WTC11 (cell line): Measurements from ENCODE around the gene SNX8. TPM values are rescaled to one million over a fixed set of nuclear protein-coding genes. Genes with fewer than 3 reads are reported as not detected.
A peak's percentile ranks its signal among the peaks of the same experiment; 100 is the strongest.

Experiments
- ATAC-seq: fragments of 200-7000 bp; cut with Tn5 transposase; 2 replicates; pipeline ENCODE4 v1.10.0; 2021; ENCODE audit warnings: mild to moderate bottlenecking, moderate library complexity
- CTCF ChIA-PET: fragments of 300-600 bp; sonication (Branson Sonifier 250); formaldehyde crosslinking; loops from one replicate; lab custom pipeline; 2021; ENCODE audit warnings: antibody characterized with exemption; lab: Charles Lee
- POLR2A ChIA-PET: fragments of 350-600 bp; sonication (Branson Sonifier 250); formaldehyde crosslinking; loops from one replicate; lab custom pipeline; 2021; ENCODE audit warnings: antibody characterized with exemption; lab: Charles Lee
- DNase-seq: peaks from one replicate; pipeline ENCODE4 v3.0.0; 2021; ENCODE audit warnings: low spot score
- H3K27ac Mint-ChIP-seq: 2 replicates; pipeline ENCODE4 v1.8.0; 2021; ENCODE audit warnings: mixed read lengths
- H3K27me3 Mint-ChIP-seq: 2 replicates; pipeline ENCODE4 v1.8.0; 2021; ENCODE audit warnings: low read depth, mild to moderate bottlenecking, moderate library complexity, mixed read lengths
- H3K36me3 Mint-ChIP-seq: 2 replicates; pipeline ENCODE4 v1.8.0; 2021; ENCODE audit warnings: mixed read lengths
- H3K4me1 Mint-ChIP-seq: 2 replicates; pipeline ENCODE4 v1.8.0; 2022; ENCODE audit warnings: mixed read lengths
- H3K4me3 Mint-ChIP-seq: 2 replicates; pipeline ENCODE4 v1.8.0; 2021; ENCODE audit warnings: mild to moderate bottlenecking, moderate library complexity, mixed read lengths
- H3K9me3 Mint-ChIP-seq: 2 replicates; pipeline ENCODE4 v1.8.0; 2021; ENCODE audit warnings: mixed read lengths
- CREM ChIP-seq: sonication (generic); formaldehyde crosslinking; IDR thresholded peaks from 2 replicates; pipeline ENCODE4 v1.8.1; 2022; ENCODE audit warnings: mild to moderate bottlenecking, missing genetic modification reagents, moderate library complexity
- FOXJ3 ChIP-seq: sonication (generic); formaldehyde crosslinking; IDR thresholded peaks from 2 replicates; pipeline ENCODE4 v1.9.0; 2021; ENCODE audit warnings: missing genetic modification reagents, mild to moderate bottlenecking, borderline replicate concordance
- GRHL2 ChIP-seq: fragments of 250-450 bp; sonication (Bioruptor Pico); IDR thresholded peaks from 2 replicates; pipeline ENCODE4 v1.8.0; 2022; ENCODE audit warnings: mild to moderate bottlenecking, moderate library complexity; ENCODE audit not compliant: insufficient replicate concordance, severe bottlenecking
- KAT7 ChIP-seq: sonication (generic); formaldehyde crosslinking; IDR thresholded peaks from 2 replicates; pipeline ENCODE4 v1.8.1; 2023; ENCODE audit warnings: missing genetic modification reagents, mild to moderate bottlenecking, borderline replicate concordance
- MYBL2 ChIP-seq: sonication (generic); formaldehyde crosslinking; IDR thresholded peaks from 2 replicates; pipeline ENCODE4 v1.8.1; 2023; ENCODE audit warnings: mild to moderate bottlenecking, moderate library complexity, missing genetic modification reagents
- NFYB ChIP-seq: sonication (generic); formaldehyde crosslinking; conservative IDR thresholded peaks from 2 replicates; pipeline ENCODE4 v1.8.0; 2022; ENCODE audit warnings: low read depth, missing genetic modification reagents
- NR1H2 ChIP-seq: sonication (generic); formaldehyde crosslinking; IDR thresholded peaks from 2 replicates; pipeline ENCODE4 v1.9.0; 2021; ENCODE audit warnings: mild to moderate bottlenecking, moderate library complexity, missing genetic modification reagents
- RORB ChIP-seq: fragments of 250-450 bp; sonication (Bioruptor Pico); IDR thresholded peaks from 2 replicates; pipeline ENCODE4 v1.9.0; 2021; ENCODE audit warnings: mild to moderate bottlenecking
- SMAD4 ChIP-seq: sonication (generic); formaldehyde crosslinking; IDR thresholded peaks from 2 replicates; pipeline ENCODE4 v1.8.0; 2022; ENCODE audit warnings: mild to moderate bottlenecking, missing genetic modification reagents
- TCF7 ChIP-seq: sonication (generic); formaldehyde crosslinking; IDR thresholded peaks from 2 replicates; pipeline ENCODE4 v1.8.0; 2022; ENCODE audit warnings: mild to moderate bottlenecking, low read depth, missing genetic modification reagents, moderate library complexity
- ZNF219 ChIP-seq: sonication (generic); formaldehyde crosslinking; IDR thresholded peaks from 2 replicates; pipeline ENCODE4 v1.8.0; 2023; ENCODE audit warnings: missing genetic modification reagents, mild to moderate bottlenecking, borderline replicate concordance
- ZNF232 ChIP-seq: sonication (generic); formaldehyde crosslinking; IDR thresholded peaks from 2 replicates; pipeline ENCODE4 v1.8.0; 2022; ENCODE audit warnings: mild to moderate bottlenecking, missing genetic modification reagents
- ZNF317 ChIP-seq: sonication (generic); formaldehyde crosslinking; IDR thresholded peaks from 2 replicates; pipeline ENCODE4 v1.8.1; 2023; ENCODE audit warnings: low read depth, mild to moderate bottlenecking, moderate library complexity, missing genetic modification reagents, borderline replicate concordance
- ZNF416 ChIP-seq: fragments of 250-450 bp; sonication (Bioruptor Pico); IDR thresholded peaks from 2 replicates; pipeline ENCODE4 v1.9.0; 2021; ENCODE audit warnings: mild to moderate bottlenecking, inconsistent platforms
- total RNA-seq: library from RNA; stranded (reverse); gene quantifications from 3 replicates; pipeline ENCODE4 v1.2.3, GENCODE V29; 2021
- TF ChIP-seq, protein P1 (sequence below): sonication (generic); formaldehyde crosslinking; IDR thresholded peaks from 2 replicates; pipeline ENCODE4 v1.8.0; 2022; ENCODE audit warnings: mild to moderate bottlenecking, missing genetic modification reagents
- TF ChIP-seq, protein P2 (sequence below): fragments of 250-450 bp; sonication (Bioruptor Pico); IDR thresholded peaks from 2 replicates; pipeline ENCODE4 v1.9.0; 2021; ENCODE audit warnings: mild to moderate bottlenecking
- TF ChIP-seq, protein P3 (sequence below): sonication (generic); formaldehyde crosslinking; IDR thresholded peaks from 2 replicates; pipeline ENCODE4 v1.8.1; 2023; ENCODE audit warnings: mild to moderate bottlenecking, missing genetic modification reagents
- TF ChIP-seq, protein P4 (sequence below): fragments of 250-450 bp; sonication (Bioruptor Pico); IDR thresholded peaks from 2 replicates; pipeline ENCODE4 v1.8.0; 2021; ENCODE audit warnings: mild to moderate bottlenecking
- TF ChIP-seq, protein P5 (sequence below): fragments of 250-450 bp; sonication (Bioruptor Pico); IDR thresholded peaks from 2 replicates; pipeline ENCODE4 v1.9.0; 2021; ENCODE audit warnings: moderate library complexity, mild to moderate bottlenecking, inconsistent platforms, borderline replicate concordance
- TF ChIP-seq, protein P6 (sequence below): sonication (generic); formaldehyde crosslinking; IDR thresholded peaks from 2 replicates; pipeline ENCODE4 v1.8.0; 2023; ENCODE audit warnings: missing genetic modification reagents, mild to moderate bottlenecking, borderline replicate concordance
- TF ChIP-seq, protein P7 (sequence below): sonication (generic); formaldehyde crosslinking; IDR thresholded peaks from 2 replicates; pipeline ENCODE4 v1.8.1; 2022; ENCODE audit warnings: mild to moderate bottlenecking, moderate library complexity, missing genetic modification reagents

Gene SNX8
- total RNA-seq, 1 experiment from 2014 or later, result 50.8 TPM

DNA sequence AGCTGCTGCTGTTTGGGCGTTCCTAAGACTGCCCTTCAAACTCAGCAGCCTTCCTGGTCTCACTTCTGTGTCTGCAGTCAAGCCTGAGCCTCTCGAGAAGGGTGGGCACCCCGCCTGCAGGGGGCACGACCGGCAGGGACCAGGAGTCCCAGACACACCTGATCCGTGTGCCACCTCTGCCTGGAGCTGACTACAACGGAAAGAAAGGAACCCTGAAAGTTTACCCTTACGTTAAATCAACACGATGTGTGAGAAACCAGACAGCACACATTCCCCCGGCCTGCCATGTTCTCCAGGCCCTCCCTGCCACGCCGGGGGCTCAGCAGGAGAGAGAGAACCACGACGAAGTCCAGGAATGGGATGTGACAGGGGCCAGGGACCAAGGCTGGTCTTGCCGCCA is 86.5 kb downstream of the SNX8 start:
- Mint-ChIP-seq H3K27me3 (no peaks in the 10 kb centered on the region), H3K36me3 (peaks cover 48% of the 10 kb centered on the region), H3K4me1 (peaks cover 4% of the 10 kb centered on the region), H3K4me3 (no peak overlapping the region), H3K9me3 (no peaks in the 10 kb centered on the region), H3K27ac (peak overlapping the region; percentile 49; the same call in 1 of the 2 replicates)
- no peak for DNase-seq
- POLR2A ChIA-PET, result no interaction called here
- TF ChIP-seq TCF7 (CRISPR knock-in tag), result no peak
- TF ChIP-seq MYBL2 (CRISPR knock-in tag), result no peak
- TF ChIP-seq, protein P1, sequence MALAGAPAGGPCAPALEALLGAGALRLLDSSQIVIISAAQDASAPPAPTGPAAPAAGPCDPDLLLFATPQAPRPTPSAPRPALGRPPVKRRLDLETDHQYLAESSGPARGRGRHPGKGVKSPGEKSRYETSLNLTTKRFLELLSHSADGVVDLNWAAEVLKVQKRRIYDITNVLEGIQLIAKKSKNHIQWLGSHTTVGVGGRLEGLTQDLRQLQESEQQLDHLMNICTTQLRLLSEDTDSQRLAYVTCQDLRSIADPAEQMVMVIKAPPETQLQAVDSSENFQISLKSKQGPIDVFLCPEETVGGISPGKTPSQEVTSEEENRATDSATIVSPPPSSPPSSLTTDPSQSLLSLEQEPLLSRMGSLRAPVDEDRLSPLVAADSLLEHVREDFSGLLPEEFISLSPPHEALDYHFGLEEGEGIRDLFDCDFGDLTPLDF (CRISPR knock-in tag), result no peak
- no peak for TF ChIP-seq CREM (CRISPR knock-in tag)
- TF ChIP-seq, protein P2, sequence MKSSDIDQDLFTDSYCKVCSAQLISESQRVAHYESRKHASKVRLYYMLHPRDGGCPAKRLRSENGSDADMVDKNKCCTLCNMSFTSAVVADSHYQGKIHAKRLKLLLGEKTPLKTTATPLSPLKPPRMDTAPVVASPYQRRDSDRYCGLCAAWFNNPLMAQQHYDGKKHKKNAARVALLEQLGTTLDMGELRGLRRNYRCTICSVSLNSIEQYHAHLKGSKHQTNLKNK (CRISPR knock-in tag), result no peak
- TF ChIP-seq, protein P3, sequence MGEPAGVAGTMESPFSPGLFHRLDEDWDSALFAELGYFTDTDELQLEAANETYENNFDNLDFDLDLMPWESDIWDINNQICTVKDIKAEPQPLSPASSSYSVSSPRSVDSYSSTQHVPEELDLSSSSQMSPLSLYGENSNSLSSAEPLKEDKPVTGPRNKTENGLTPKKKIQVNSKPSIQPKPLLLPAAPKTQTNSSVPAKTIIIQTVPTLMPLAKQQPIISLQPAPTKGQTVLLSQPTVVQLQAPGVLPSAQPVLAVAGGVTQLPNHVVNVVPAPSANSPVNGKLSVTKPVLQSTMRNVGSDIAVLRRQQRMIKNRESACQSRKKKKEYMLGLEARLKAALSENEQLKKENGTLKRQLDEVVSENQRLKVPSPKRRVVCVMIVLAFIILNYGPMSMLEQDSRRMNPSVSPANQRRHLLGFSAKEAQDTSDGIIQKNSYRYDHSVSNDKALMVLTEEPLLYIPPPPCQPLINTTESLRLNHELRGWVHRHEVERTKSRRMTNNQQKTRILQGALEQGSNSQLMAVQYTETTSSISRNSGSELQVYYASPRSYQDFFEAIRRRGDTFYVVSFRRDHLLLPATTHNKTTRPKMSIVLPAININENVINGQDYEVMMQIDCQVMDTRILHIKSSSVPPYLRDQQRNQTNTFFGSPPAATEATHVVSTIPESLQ (CRISPR knock-in tag), result no peak
- no peak for TF ChIP-seq ZNF317 (CRISPR knock-in tag)
- no peak for TF ChIP-seq GRHL2 (CRISPR knock-in tag)
- TF ChIP-seq, protein P4, sequence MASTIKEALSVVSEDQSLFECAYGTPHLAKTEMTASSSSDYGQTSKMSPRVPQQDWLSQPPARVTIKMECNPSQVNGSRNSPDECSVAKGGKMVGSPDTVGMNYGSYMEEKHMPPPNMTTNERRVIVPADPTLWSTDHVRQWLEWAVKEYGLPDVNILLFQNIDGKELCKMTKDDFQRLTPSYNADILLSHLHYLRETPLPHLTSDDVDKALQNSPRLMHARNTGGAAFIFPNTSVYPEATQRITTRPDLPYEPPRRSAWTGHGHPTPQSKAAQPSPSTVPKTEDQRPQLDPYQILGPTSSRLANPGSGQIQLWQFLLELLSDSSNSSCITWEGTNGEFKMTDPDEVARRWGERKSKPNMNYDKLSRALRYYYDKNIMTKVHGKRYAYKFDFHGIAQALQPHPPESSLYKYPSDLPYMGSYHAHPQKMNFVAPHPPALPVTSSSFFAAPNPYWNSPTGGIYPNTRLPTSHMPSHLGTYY, result no peak
- no peak for TF ChIP-seq RORB (CRISPR knock-in tag)
- no peak for TF ChIP-seq NFYB
- TF ChIP-seq, protein P5, sequence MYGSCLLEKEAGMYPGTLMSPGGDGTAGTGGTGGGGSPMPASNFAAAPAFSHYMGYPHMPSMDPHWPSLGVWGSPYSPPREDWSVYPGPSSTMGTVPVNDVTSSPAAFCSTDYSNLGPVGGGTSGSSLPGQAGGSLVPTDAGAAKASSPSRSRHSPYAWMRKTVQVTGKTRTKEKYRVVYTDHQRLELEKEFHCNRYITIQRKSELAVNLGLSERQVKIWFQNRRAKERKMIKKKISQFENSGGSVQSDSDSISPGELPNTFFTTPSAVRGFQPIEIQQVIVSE, result no peak
- no peak for ATAC-seq
- CTCF ChIA-PET, result no interaction called here

DNA sequence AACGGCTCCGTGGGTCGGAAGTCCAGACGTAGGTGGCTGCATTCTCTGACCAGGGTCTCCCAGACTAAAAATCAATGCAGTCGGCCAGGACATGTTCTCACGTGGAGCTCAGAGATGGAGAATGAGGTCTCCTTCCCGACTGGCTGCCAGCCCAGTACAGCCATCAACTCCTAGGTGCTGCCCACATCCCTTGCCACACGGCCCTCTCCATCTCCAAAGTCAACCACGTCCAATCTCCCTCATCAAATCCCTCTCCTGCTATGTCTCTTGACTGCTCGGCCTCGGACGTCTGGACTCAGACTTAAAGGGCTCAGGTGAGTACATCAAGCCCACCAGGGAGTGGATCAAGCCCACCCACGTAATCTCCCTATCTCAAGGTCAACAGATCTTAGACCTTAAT is 88.4 kb downstream of the SNX8 start:
- no peak overlapping the region; the same call in 1 of the 2 replicates for H3K27ac Mint-ChIP-seq
- TF ChIP-seq SMAD4 (CRISPR knock-in tag) (no peak), NR1H2 (CRISPR knock-in tag) (no peak), ZNF416 (no peak)
- CTCF ChIA-PET, result no interaction called here

DNA sequence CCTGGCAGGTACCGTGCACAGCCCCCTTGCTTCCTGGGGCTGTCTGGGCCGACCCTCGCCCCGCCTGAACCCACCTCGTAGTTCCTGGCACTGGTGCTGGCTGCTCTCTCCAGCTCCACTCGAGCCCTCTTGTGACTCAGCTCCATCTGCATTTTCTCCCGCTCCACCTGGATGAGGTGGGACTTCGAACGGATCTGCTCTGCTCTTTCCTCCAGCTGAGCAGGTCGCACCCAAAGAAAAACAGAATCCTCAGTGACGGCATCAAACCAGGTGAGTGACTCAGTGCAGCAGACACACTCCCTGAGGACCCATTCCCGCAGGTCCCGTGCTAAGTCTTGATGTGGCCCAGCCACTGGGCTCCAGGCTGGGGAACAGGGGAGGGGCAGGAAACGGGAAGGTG is 88.9 kb downstream of the SNX8 start:
- ChIA-PET POLR2A (no interaction called here), CTCF (no interaction called here)
- Mint-ChIP-seq H3K4me3 (no peak overlapping the region), H3K4me1 (no peaks in the 10 kb centered on the region), H3K9me3 (no peaks in the 10 kb centered on the region), H3K36me3 (peaks cover 66% of the 10 kb centered on the region), H3K27me3 (no peaks in the 10 kb centered on the region), H3K27ac (no peak overlapping the region)
- DNase-seq (no peak), ATAC-seq (no peak)
- no peak for TF ChIP-seq GRHL2 (CRISPR knock-in tag)
- TF ChIP-seq, protein P6, sequence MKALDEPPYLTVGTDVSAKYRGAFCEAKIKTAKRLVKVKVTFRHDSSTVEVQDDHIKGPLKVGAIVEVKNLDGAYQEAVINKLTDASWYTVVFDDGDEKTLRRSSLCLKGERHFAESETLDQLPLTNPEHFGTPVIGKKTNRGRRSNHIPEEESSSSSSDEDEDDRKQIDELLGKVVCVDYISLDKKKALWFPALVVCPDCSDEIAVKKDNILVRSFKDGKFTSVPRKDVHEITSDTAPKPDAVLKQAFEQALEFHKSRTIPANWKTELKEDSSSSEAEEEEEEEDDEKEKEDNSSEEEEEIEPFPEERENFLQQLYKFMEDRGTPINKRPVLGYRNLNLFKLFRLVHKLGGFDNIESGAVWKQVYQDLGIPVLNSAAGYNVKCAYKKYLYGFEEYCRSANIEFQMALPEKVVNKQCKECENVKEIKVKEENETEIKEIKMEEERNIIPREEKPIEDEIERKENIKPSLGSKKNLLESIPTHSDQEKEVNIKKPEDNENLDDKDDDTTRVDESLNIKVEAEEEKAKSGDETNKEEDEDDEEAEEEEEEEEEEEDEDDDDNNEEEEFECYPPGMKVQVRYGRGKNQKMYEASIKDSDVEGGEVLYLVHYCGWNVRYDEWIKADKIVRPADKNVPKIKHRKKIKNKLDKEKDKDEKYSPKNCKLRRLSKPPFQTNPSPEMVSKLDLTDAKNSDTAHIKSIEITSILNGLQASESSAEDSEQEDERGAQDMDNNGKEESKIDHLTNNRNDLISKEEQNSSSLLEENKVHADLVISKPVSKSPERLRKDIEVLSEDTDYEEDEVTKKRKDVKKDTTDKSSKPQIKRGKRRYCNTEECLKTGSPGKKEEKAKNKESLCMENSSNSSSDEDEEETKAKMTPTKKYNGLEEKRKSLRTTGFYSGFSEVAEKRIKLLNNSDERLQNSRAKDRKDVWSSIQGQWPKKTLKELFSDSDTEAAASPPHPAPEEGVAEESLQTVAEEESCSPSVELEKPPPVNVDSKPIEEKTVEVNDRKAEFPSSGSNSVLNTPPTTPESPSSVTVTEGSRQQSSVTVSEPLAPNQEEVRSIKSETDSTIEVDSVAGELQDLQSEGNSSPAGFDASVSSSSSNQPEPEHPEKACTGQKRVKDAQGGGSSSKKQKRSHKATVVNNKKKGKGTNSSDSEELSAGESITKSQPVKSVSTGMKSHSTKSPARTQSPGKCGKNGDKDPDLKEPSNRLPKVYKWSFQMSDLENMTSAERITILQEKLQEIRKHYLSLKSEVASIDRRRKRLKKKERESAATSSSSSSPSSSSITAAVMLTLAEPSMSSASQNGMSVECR (CRISPR knock-in tag), result no peak
- TF ChIP-seq ZNF232 (CRISPR knock-in tag), result no peak
- no peak for TF ChIP-seq NFYB
- TF ChIP-seq KAT7 (CRISPR knock-in tag), result no peak
- no peak for TF ChIP-seq NR1H2 (CRISPR knock-in tag)
- TF ChIP-seq, protein P7, sequence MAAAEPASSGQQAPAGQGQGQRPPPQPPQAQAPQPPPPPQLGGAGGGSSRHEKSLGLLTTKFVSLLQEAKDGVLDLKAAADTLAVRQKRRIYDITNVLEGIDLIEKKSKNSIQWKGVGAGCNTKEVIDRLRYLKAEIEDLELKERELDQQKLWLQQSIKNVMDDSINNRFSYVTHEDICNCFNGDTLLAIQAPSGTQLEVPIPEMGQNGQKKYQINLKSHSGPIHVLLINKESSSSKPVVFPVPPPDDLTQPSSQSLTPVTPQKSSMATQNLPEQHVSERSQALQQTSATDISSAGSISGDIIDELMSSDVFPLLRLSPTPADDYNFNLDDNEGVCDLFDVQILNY, result no peak
- TF ChIP-seq ZNF219 (CRISPR knock-in tag), result no peak
- TF ChIP-seq FOXJ3 (CRISPR knock-in tag), result no peak

More for the DNA sequence above, 88.4 kb downstream of the SNX8 start:
- no peaks in the 10 kb centered on the region for H3K9me3 Mint-ChIP-seq
- no peak for ATAC-seq
- peaks cover 62% of the 10 kb centered on the region for H3K36me3 Mint-ChIP-seq
- no peaks in the 10 kb centered on the region for H3K27me3 Mint-ChIP-seq
- H3K4me3 Mint-ChIP-seq, result no peak overlapping the region
- H3K4me1 Mint-ChIP-seq, result no peaks in the 10 kb centered on the region
- DNase-seq, result no peak
- POLR2A ChIA-PET, result no interaction called here
